NCI-H1694 treated with DMSO at 0.1 percent for 48 hours (cell line): ENCODE results near the gene KAZN.

Experiments used
- DNase-seq: peaks from one replicate; lab custom pipeline; 2025; lab: John Stamatoyannopoulos, UW

The KAZN gene

DNA sequence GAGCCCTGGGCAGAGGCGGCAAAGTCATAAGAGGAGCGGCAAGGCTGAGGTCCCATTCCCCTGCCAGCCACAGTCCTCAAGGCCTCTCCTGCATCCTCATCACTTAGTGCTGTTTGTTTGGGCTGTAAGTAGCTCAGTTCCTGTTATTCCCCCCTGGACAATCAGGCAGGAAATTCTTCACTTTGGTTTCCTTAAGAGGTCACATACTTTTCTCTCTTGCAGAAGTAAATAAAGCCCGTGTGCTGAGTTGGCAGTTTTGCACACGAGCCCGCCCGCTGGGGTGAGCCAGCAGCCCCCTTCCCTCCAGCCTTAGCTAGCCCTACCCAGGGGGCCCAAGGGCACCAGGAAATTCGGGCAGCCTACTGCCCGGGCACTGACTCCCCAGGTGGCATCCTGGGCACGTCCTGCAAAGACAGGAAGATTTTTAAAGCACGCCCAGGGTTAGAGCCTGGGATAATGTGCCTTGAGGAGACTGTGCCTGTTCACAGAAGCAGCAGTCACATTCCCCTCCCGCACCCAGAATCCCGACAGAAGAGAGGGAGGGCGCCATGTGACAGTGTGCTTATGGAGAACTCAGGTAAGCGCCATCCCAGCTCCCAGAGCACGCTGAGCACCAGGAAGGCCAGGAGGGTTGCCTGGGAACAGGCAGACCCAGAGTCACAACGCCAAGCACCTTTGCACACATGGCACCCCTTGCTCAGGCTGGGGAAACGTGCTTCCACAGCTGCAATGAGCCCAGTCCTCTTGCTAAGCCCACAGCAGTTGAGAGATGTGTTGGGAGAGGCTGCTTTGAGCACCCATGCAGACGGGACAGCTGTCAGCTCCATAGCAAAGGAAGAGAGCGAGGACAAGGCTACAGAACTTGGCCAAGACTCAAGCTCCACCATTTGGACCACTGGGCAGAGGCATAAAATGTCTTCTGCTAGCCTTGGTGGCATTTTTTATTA, 410.6 kb downstream of the KAZN start:
- DNase-seq = peak; percentile 36

GRCh38 chr1:15011160-15011559, 412.7 kb downstream of the KAZN start:
- no peak for DNase-seq

GRCh38 chr1:15011661-15012060, 413.2 kb downstream of the KAZN start:
- DNase-seq = no peak

GRCh38 chr1:15012822-15013221, 414.3 kb downstream of the KAZN start:
- DNase-seq = no peak

- DNase-seq = no peak
These were observed 415.3 kb downstream of the KAZN start for GRCh38 chr1:15013767-15014166.

DNA sequence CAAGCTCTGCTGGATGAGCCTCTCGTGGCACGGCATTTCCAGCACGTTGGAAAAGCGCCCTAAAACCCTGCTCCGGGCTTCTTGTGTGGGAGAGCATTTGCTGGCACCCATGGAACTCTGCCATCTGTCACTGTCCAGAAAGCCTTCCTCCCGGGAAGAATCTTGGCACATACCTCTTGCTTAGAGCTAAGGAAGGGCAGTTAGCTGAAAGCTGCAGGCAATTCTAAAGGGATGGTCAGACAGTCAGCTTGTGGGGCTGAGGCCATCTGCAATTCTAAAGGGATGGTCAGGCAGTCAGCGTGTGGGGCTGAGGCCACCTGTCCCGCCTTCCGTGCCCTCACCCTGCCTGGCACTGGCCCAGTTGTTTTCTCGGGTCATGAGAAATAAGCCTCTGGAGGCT, 416.0 kb downstream of the KAZN start:
- no peak for DNase-seq

DNA sequence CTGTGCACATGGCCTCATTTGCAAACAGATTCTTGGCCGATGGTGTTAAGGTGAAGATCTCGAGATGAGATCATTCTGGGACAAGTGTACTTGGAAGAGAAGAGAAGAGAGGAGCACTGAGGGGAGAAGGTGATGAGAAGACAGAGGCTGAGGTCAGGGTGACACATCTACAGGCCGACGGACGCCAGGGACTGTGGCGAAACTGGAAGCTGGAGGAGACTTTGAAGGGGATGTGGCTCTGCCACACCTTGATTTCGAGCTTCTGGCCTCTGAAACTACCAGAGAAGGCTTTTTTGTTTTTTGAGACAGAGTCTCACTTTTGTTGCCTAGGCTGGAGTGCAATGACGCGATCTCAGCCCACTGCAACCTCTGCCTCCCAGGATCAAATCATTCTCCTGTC, 417.5 kb downstream of the KAZN start:
- DNase-seq = no peak

DNA sequence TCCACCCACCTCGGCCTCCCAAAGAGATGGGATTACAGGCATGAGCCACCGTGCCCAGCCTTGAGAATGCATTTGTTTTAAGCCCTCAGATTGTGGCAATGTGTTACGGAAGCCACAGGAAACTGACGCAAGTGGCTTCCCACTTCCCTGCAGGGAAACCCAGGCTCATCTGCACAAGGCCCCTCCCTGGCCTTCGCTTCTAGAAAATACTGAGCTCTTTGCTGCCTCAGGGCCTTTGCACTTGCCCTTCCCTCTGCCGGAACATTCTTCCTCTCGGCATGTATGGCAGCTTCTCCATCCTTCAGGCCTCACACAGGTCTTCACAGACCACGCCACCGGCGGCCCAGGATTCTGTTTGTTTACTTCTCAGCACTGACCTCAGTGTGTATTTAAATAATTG, 418.0 kb downstream of the KAZN start:
- no peak for DNase-seq

DNA sequence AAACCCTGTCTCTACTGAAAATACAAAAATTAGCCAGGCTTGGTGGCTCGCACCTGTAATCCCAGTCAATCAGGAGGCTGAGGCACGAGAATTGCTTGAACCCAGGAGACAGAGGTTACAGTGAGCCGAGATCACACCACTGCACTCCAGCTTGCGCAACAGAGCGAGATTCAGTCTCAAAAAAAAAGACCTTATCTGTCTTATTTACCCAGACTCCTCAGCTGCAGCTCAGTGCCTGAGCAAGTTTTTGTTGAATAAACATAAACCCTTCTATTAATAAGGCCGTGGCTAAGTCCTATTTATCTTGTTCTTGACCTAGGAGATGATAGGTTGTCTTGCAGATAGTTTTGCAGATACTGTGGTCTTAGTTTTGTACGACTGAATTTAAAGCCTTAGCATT, 418.6 kb downstream of the KAZN start:
- no peak for DNase-seq

GRCh38 chr1:15018767-15019166, 420.3 kb downstream of the KAZN start:
- DNase-seq = no peak

DNA sequence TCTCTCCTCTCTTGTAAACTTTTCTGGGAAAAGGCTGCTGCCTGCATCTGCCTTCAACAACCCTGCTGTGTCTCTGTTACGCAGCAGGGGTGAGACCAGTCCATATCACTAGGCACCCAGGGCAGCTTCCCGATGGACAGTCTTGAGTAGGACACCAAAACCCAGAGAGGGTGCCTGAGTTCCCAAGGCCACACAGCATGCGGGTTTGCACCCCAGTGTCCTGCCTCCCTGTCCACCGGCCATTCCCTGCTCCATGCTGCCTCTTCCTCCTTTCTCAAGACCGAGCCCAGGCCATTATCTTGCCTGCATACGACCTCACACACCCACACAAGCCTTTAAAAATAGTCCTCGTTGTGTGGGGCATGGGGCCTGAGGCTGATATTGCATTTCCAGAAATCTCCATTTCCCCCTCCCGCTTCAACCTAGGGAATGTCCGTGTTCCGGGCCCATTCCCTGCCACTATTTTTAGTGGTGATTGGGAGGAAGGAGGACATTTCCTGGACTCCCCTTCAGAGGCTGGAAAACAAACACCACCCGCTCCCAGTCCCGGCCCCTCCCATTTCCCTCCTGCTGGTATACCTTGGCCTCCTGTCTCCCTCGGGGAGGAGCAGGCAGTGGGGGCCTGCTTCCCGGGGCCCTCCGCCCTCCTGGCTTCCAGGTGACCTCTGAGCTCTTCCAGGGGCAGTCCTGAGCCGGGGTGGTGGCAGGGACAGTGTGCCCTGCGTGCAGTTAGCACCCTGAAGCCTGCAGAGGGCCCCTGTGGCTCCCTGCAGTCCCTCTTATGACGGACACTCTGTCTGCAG, 422.7 kb downstream of the KAZN start:
- no peak for DNase-seq

DNA sequence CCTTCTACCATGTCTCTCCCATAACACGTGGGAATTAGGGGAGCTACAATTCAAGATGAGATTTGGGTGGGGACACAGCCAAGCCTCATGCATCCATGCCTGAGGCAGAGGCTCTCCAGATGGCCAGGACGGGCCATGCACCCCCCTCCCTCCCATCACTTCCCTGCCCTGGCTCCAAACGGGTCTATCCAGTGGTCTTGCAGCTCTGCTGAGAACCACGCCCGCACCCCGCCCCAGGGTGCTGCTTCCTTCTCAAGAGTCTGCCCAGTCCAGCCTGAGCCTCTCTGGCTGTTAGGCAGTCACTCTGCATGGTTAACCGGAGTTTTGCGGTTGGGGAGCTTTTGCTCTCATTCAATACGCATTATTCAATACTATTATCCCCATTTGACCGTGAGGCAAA, 423.6 kb downstream of the KAZN start:
- no peak for DNase-seq

DNA sequence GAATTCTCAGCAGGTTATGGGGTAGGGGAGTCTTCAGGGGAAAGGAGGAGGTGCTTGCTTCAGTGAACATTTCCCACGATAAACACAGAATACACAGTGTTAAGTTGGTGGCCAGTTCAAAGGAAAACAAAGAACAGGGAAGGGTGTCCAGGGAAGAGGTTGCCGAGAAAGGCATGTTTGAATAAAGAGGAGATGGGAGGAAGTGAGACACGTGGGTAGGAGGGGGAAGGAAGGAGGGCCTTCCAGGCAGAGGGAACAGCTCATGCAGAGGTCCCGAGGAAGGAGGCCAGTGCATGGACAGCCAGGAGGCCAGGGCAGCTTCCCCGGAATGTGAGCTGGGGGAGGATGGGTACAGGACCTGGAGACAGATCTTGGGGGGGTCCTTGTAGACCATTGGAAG, 424.7 kb downstream of the KAZN start:
- no peak for DNase-seq

GRCh38 chr1:15023976-15024375, 425.5 kb downstream of the KAZN start:
- DNase-seq = no peak

DNA sequence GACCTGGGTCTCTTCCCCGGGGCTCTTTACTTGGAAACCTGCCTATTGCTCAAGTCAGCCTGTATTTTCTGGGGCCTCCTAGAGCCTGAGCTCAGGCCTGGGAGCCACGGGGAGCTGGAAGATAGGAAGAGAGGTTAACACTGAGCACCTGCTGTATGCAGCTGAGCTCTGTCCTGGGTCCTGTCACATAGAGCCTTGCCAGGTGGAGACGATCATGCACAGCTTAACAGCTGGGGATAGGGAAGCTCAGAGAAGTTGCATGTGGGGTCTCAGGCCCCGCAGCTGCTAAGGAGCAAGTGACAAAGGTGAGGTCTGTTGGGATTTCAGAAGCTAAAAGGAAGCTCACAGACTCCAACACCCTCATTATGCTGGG, 427.6 kb downstream of the KAZN start:
- no peak for DNase-seq

- DNase-seq = peak; percentile 16
These were observed 429.1 kb downstream of the KAZN start for GRCh38 chr1:15027515-15027986.

- DNase-seq = no peak
These were observed 429.6 kb downstream of the KAZN start for GRCh38 chr1:15028102-15028501.

GRCh38 chr1:15028616-15029015, 430.1 kb downstream of the KAZN start:
- no peak for DNase-seq

DNA sequence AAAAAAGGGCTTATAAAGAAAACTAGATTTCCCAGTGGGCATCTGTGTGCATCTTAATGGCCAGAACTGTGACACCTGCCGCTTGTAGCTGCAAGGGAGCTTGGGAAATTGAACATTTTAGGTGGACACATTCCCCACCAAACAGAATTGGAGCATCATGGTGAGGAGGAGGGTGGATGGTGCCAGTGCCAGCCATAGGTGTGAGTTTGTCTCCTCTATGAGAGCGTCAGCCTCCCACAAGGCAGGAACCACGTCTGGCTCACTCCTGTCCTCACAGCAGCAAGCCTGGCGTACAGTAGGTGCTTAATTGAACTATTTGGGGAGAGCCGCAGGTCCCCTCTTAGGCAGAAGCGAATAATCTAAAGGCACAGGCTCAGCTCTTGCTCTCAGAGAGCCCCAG, 430.6 kb downstream of the KAZN start:
- DNase-seq = no peak

DNA sequence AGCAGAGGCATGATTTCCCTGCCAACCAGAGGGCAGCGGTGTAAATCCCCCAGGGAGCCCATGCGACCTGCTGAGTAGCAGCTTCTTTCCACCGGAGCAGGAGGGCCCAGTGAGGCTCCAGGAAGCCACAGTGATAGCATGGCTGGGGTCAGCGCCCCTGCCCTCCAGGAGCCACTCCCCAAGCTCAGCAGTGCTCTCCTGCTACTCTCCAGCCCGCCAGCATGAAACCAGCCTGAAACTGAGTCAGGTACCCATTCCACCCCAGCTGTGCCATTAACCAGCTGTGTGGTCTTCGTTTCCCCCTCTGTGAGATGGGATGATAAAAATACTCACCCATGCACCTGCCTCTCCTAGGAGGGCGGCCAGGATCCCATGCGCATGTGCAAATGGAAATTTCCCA, 431.3 kb downstream of the KAZN start:
- no peak for DNase-seq

DNA sequence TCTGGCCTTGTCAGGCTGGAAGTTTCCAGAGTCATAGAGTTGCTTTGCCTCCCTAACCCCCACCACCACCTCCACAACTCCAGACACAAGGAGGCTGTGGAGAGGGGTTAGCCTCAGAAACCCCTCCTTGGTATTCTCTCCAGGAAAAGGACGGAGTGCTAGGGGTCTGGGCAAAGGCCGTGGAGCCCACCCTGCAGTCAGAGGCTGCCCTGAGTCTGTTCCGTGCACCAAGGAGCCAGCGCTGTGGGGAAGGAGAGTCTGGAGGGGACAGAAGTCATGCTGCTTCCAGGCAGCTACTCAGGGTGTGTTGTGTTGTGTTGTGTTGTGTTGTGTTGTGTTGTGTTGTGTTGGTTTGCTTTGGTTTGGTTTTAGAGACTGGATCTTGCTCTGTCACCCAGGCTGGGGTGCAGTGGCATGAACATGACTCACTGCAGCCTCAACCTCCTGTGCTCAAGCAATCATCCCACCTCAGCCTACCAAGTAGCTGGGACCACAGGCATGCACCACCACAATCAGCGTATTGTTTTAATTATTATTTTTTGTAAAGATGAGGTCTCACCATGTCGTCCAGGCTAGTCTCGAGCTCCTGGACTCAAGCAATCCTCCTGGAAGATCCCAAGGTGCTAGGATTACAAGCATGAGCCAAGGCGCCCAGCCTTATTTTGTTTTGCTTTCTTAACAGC, 432.9 kb downstream of the KAZN start:
- no peak for DNase-seq

DNA sequence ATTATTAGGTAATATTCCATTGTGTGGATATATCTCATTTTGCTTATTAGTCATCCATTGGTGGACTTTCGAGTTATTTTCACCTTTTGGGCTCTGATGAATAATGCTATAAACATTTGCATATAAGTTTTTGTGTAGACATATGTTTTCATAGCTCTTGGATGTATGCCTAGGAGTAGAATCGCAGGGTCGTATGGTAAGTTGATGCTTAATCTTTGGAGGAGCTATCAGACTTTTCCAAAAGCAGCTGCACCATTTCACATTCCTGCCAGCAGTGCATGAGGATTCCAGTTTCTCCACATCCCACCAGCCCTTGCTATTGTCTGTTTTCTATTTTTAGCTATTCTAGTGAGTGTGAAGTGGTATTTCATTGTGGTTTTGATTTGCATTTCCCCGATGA, 434.8 kb downstream of the KAZN start:
- no peak for DNase-seq

- DNase-seq = no peak
These were observed 436.2 kb downstream of the KAZN start for GRCh38 chr1:15034656-15035055.
